PC-9 (cell line): Measurements from ENCODE around the gene HAPLN2.

ENCODE experiments used
- EZH2 ChIP-seq: fragments of 200-600 bp; sonication (generic); IDR thresholded peaks from 2 replicates; pipeline ENCODE4 v1.8.0; 2017; ENCODE audit warnings: antibody characterized with exemption, low read depth
- TF ChIP-seq, protein P1 (sequence below): fragments of 200-600 bp; sonication (generic); conservative IDR thresholded peaks from 2 replicates; pipeline ENCODE4 v1.6.1; 2017; ENCODE audit warnings: mixed run types, antibody characterized with exemption, mild to moderate bottlenecking, moderate library complexity

DNA sequence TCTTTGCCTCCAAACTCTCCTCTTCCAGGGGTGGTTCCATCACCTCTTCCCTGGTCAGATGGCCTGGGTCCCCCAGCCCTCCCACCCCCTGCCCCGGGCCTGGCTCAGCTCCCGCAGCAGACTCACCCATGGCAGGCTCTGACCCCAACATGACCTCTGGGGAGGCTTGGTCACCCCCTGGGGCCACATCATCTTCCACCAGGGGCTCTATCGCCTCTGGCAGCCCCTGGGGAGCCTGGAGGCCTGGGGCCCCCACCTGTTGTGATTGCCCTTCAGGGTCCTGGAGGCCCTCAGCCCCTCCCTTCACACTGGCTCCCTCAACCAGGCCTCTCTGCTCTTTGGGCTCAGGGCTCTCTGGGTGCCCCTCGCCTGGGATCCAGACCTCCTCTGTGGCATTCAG is 51.6 kb downstream of the HAPLN2 start:
- TF ChIP-seq, protein P1, sequence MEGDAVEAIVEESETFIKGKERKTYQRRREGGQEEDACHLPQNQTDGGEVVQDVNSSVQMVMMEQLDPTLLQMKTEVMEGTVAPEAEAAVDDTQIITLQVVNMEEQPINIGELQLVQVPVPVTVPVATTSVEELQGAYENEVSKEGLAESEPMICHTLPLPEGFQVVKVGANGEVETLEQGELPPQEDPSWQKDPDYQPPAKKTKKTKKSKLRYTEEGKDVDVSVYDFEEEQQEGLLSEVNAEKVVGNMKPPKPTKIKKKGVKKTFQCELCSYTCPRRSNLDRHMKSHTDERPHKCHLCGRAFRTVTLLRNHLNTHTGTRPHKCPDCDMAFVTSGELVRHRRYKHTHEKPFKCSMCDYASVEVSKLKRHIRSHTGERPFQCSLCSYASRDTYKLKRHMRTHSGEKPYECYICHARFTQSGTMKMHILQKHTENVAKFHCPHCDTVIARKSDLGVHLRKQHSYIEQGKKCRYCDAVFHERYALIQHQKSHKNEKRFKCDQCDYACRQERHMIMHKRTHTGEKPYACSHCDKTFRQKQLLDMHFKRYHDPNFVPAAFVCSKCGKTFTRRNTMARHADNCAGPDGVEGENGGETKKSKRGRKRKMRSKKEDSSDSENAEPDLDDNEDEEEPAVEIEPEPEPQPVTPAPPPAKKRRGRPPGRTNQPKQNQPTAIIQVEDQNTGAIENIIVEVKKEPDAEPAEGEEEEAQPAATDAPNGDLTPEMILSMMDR = no peak
- TF ChIP-seq EZH2 = no peak
